NCI-H2029 treated with DMSO at 0.1 percent for 48 hours (cell line): Measurements from ENCODE around the gene DNAH10.
"Not testable (repeated sequence)": the region's sequence is repeated elsewhere in the genome, so short reads cannot be mapped to it uniquely, and the experiment has no call there.

ENCODE experiments used
- DNase-seq: peaks from one replicate; lab custom pipeline; 2025; lab: John Stamatoyannopoulos, UW

The DNAH10 gene

GRCh38 chr12:123936956-123937706 lies 175.0 kb downstream of the DNAH10 start:
- DNase-seq = no peak

GRCh38 chr12:123937707-123938591 lies 175.8 kb downstream of the DNAH10 start:
- no peak for DNase-seq

- no peak for DNase-seq
Observed at GRCh38 chr12:123938679-123939480, 176.8 kb downstream of the DNAH10 start.

GRCh38 chr12:123939716-123940626 lies 177.9 kb downstream of the DNAH10 start:
- no peak for DNase-seq

- DNase-seq = no peak
Observed at GRCh38 chr12:123940627-123940966, 178.5 kb downstream of the DNAH10 start.

- no peak for DNase-seq
Observed at GRCh38 chr12:123941000-123941399, 178.9 kb downstream of the DNAH10 start.

- no peak for DNase-seq
Observed at GRCh38 chr12:123941624-123942237, 179.6 kb downstream of the DNAH10 start.

- no peak for DNase-seq
Observed at GRCh38 chr12:123942238-123942653, 180.1 kb downstream of the DNAH10 start.

GRCh38 chr12:123942911-123943648 lies 181.0 kb downstream of the DNAH10 start:
- DNase-seq = no peak

- no peak for DNase-seq
Observed at GRCh38 chr12:123943816-123944215, 181.7 kb downstream of the DNAH10 start.

- no peak for DNase-seq
Observed at GRCh38 chr12:123944696-123945095, 182.6 kb downstream of the DNAH10 start.

GRCh38 chr12:123945287-123946151 lies 183.4 kb downstream of the DNAH10 start:
- no peak for DNase-seq

- DNase-seq = no peak
Observed at GRCh38 chr12:123946152-123946515, 184.0 kb downstream of the DNAH10 start.

GRCh38 chr12:123946516-123947505 lies 184.7 kb downstream of the DNAH10 start:
- DNase-seq = not testable (repeated sequence)

GRCh38 chr12:123947531-123947930 lies 185.4 kb downstream of the DNAH10 start:
- not testable (repeated sequence) for DNase-seq

- no peak for DNase-seq
Observed at GRCh38 chr12:123948401-123948795, 186.3 kb downstream of the DNAH10 start.

- DNase-seq = no peak
Observed at GRCh38 chr12:123948796-123949769, 187.0 kb downstream of the DNAH10 start.
